NCI-H69 (cell line): ENCODE measurements around the gene SHB.

ENCODE experiments used
- DNase-seq: peaks from one replicate; lab custom pipeline; 2025; lab: John Stamatoyannopoulos, UW

Gene SHB

DNA sequence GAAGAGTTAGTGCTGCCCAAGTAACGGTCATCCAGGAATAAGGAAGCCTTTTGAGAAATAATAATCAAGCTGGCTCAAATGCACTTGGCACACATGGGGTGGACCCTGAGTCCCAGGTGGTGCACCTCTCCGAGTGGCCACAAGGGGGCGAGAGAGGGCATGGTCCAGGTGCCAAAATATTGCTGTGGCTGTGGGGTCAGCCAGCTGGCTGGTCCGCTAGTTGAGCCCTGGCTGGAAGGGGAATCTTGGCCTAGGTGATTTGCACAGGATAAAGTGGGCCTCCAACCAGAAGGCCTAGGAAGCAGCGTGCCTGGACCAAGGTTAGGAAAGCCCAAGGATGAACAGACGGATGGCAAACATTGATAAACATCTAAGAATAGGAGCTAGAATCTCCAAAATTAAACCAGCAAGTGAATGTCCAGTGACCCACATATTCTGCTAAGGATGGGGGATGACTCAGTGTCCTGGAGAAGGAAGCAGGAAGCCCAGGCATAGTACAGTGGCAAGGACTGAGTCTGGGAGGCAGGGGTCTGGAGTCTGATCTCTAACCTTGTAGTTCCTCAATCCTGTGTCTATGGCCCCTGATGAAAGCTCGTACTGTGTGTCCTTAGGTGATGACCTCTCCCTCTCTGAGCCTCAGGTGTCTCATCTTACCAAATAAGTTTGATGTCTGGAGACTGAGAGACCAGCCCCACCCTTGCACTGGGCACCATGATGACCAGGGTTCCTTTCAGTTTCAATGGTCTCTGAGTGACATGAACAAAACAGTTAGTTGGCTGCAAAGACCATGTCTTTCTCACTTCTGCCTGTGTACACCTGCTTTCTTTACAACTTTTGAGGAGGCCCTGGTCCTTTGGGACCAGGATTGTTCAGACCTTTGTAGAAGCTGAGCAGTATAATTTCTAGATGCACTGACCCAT is 19.2 kb upstream of the SHB start:
- DNase-seq, result peak; percentile 69

DNA sequence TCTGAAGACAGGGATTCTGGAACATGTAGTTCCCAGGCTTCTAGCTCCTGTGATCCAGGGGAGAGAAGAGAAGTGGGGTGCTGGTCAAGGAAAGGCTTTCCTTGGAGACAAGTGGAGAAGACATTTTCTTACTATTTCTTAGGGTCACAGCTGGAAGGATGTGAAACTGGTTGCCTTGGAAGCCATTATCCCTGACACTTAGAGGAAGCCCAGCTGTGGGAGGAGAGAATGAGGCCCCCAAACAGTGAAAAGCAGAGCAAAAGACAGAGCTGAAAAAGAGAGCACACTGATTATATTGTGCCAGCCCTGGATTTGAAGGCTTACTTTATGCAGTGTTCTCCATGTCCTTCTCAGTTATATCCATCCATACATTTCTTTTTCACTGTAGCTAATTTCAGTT is 17.5 kb upstream of the SHB start:
- no peak for DNase-seq

DNA sequence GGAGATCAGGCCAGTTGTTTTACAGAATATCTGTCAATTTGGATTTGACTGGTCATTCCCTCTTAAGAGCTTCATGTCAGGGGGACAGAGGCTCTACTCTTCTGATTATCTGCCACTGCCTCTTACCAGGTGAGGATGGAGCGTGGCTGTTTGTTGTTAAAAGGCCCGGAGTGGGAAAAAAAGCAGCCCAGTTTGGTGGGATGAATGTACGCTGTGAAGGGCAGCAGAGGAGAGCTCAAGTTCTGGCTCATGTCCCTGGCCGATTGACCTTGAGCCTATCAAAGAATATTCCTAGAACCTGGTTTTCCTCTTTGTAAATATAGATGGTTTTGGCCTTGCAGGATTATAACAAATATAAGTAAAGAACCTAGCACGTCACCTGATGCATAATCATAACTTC is 16.3 kb upstream of the SHB start:
- DNase-seq, result no peak

DNA sequence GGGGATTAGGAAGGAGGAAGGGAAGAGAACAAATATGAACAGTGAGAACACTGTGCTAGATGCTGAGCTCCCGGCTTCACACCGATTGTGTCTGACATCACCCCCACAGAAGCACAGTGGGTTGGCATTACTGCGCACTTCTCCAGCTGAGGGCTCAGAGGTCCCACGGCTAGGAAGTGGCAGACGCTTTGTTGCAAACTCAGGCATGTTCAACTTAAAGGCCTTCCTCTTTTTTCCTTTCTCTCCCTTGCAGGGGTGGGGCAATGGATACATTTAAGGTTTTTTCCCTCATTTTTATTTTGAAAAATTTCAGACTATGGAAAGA is 15.5 kb upstream of the SHB start:
- DNase-seq, result no peak

DNA sequence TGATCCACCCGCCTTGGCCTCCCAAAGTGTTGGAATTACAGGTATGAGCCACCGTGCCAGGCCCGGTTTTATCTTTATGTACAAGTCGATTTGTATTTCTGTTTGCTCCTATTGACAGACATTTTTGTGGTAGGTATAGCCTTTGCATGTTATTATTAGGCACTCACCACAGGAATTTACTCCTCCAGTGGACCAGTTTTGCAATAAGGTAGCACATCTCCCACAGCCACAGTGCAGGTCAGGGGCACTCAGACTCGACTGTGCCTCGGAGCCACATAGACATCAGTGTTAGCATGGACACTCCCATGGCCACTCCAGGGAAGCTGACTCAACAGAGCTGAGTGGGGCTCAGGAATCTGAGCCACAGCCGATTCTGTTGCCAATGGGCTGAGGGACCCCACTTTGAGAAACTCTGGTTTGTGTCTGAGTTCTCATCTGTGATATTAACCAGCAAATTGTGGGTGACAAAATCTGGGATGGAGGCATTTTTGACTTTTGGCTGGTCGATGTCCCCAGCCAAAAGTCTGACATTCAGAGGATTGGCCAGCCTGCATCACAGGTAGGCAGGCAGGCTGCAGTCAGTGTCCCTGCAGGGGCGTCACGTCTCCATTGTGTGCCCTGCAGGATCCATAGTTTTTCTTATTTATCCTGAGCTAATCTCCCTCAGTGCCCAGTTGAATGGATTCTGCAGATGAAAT is 15.0 kb upstream of the SHB start:
- no peak for DNase-seq

DNA sequence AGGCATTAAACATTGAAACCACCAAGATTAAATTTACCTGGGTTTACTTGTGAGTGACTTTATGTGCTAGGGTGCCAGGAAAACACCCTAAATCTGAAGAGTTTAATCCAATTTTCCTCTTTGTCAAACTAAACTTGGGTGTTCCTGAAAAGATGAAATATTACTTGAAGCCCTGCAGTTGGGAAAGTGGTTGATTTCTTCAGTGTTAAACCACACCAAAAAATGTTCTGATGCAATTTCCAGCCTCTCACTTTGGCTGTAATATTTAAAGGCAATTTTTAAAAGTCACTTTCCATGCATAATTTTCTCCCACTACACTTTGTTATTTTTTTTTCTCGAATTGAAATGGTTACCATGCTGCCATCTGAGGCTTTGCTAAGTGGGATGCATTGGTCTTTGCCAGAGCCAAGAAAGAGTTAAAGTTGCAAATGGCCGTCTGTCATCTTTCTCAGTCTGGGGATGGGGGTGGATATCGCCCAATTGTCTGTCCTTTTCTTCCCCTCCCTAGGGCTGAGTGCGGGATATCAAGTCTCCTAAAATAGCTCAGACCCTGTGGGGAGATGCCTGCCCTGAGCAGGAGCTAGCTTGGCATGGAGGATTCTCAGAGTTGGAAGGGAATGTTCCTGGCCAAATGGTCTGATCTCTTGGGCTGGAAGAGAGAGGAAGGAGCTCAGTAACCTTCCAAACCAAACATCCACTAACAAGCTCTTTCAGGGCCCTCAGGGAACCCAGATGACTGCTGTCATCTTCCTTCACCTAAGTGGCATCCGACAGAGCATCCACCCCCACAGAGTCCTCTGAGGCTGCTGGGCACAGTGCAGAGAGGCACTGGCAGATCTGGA is 13.6 kb upstream of the SHB start:
- DNase-seq, result no peak

DNA sequence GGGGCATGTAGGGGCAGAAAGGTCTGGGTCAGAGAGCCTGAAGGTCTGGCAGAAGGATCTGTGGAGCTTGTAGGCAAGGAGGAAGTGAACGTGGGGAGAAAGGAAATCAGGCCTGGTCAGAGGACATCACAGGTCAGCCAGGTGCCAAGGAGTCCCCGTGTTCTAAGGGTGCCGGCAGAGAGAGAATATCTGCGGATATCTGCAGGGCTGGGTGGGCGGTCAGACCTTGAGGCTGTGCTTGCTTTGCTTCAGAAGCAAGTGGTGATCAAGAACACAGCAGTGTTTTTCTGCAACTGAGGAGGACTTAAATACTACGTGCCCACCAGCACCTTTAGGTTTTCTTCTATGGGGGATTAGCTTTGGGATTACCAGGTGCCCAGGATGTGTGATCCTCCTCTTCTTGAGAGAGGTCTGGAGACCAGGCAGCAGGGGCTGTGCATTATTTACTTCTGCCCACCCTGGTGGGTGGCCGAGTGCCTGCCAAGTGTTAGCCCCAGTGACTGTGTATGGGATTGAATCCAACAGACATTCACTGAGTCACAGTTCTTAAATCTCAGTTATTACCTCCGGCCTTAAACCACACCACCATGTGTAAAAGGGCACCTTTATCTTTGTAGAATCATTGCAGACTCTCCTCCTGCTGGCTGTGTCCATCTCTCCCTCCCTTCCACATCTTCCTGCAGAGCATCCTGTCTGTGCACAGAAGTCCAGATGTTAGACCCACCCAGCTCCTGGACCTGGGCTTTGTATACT is 12.5 kb upstream of the SHB start:
- peak; percentile 41 for DNase-seq

DNA sequence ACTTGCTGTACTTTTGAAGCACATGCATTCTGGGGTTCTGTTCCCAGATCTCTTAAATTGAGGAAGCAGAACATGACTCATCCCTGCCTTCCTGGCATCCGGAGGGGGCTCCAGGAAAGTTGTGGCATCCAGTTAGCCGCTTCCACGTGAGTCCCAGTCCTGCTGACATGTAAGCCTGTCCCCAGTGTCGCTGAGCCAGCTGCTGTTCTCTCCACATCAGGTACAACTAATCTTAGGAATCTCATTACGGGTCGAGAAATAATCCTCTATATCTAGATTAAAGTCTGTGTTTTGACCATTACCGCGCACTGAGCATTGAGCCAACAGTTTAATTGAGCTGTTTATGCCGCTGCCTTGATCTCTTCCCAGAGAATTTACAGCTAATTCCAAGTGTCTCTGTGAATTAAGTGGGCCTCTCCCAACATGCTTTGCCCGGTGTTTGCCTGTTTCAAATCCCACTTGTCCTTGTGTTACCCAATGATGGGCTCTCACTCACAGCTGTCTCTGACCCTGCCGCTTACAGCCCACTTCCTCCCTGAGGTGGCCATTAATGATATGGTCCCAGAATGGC is 10.5 kb upstream of the SHB start:
- no peak for DNase-seq

DNA sequence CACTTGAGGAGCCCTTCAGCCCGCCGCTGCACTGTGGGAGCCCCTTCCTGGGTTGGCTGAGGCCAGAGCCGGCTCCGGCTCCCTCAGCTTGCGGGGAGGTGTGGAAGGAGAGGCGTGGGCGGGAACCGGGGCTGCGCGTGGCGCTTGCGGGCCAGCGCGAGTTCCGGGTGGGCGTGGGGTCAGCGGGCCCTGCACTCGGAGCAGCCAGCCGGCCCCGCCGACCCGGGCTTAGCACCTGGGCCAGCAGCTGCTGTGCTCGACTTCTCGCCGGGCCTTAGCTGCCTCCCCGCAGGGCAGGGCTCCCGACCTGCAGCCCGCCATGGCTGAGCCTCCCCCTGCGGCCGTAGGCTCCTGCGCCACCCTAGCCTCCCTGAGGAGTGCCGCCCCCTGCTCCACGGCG is 6.2 kb upstream of the SHB start:
- DNase-seq, result no peak

DNA sequence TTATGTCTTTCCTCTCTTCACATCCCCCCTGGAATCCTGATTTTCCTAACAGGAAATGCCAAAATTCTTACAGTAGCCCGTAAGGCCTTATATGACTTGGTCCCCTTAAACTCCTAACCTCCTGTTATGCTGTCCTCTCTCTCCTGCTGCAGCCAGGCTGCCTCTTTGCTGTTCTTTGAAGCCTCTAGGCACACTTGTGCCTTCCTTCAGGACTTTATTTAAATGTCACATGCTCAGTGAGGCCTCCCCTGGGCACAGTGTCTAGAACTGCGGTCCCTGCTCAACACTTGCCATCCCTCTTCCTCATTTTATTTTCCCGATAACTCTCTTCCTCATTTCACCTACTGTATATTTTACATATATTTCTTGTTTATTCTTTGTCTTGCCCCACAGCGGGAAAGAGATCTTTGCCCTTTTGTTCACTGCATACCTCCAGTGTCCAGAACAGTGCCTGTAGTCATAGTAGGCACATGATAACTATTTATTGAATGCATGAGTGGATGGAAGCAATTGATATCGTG is 5.5 kb upstream of the SHB start:
- no peak for DNase-seq

DNA sequence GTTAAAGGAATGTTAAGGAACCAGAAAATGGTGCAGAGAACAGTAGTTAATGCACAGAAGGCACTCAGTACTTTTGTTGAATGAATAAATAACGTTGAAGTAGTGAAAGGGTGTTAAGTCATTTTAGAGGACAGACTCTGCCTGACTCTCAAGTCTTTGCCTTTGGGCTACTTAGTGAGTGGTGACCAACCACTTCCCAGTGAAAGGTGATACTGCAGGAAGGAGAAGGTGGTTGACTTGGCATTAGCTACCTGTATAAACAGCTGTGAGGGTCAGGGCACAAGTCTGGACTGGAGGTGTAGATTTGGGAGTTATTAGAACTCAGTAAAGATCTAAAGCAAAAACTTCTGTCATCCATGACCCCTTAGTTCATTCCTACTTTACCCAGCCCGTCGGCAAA is 4.9 kb upstream of the SHB start:
- no peak for DNase-seq

DNA sequence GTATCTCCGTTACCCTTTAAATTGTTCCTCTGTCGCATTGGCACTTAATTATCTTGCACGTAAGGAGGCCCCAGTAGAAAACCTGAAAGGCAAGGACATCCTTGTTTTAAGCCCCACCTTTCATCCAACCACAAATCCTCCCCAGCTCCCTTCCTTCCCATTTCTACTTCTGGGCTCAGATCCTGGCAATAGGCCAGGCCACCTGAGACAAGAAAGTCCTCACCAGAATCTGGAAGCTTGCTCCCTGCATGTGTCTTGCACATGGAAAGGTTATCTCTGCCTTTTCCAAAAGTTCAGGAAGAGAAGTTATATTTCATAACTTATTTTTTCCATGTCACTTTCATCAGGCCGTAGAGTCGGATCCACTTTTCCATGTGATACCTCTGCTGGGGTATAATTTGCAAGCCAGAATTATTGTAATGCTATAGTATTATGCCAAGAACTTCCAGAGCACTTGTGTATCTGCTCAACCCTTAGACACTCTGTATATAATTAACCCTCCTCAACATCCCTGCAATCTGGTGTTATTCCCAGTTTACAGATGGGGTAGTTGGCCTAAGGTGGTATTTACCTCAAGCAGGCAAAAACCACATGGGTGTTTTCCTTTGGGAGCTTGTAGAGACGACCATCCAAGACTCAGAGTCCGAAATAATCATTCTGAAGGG is 2.6 kb upstream of the SHB start:
- peak; percentile 66 for DNase-seq

DNA sequence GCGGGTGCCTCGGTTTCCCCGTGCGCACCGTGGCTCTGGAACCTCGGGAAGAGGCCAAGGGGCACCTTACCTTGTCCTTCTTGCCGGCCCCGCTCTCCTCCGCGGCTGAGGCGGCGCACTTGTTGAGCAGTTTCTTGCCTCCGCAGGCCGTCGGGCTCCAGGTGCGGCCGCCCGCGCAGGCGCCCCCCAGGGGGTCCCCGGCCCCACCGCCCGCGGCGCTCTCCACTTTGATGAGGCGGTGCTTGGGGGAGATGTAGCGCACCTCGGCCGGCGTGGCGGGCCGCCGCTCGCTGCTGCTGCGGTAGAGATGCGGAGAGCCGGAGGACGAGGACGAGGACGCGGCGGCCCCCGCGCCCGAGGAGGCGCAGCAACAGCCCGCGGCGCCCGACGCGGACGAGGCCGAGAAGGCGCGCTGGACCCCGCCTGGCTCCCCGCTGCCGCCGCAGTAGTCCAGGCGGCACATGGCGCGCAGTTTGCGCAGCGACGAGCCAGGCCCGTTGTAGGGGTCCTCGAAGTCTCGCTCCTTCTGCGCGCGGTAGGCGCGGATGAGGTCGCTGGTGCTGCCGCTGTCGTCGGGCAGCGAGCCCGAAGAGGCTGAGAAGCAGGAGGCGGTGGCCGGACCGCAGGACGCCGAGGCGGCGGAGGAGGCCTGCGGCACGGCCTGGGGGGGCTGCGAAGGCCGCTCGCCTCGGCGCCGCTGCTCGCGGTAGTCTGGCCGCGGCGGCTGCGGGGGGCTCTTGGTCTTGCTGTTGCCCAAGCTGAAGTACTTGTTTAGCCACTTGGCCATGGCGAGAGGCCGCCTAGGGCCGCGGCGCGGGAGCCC is 957 bp downstream of the SHB start:
- DNase-seq, result peak; percentile 73

DNA sequence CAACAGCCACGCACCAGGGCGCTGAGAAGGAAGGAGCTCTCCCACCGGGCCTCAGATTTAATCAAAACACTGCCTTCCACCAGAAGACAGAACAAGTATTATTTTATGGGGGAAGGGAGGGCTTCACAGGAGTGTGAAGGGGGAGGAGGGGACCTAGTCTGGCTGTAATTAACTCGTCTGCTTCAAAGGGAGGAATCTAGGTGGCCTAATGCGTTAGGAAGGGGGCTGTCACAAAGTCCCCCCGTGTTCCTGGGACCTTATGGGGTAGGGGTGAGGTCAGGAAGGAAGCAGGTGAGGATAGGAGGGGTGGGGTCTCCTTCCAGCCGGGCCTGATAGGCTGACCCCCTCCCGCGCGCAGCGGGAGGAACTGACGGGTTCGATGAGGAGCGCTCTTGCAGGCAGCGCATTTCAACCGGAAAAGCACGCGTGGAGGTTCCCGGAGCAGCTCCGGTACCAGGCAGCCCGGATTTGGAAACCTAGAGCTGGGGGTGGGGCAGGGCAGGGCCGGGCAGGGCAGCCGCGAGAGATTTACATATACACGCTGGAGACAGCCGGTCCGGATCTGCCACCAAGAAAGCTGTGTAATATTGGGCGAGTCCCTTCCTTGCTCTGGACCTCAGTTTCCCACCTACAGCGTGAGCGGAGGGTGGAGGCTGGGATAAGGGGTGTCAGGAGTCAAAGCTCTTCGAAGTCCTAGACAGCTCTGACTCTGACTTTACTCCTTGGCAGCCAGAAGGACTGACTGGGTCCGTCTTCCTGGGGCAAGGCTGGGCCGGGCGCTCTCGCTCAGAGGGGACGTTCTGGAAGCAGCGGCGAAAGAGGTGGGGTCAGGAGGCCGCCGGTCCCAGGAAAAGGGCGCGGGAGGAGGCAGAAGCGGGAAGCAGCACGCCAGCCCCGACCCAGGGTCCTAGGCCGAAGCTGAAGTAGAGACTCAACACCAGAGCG is 1.8 kb downstream of the SHB start:
- DNase-seq, result peak; percentile 87

DNA sequence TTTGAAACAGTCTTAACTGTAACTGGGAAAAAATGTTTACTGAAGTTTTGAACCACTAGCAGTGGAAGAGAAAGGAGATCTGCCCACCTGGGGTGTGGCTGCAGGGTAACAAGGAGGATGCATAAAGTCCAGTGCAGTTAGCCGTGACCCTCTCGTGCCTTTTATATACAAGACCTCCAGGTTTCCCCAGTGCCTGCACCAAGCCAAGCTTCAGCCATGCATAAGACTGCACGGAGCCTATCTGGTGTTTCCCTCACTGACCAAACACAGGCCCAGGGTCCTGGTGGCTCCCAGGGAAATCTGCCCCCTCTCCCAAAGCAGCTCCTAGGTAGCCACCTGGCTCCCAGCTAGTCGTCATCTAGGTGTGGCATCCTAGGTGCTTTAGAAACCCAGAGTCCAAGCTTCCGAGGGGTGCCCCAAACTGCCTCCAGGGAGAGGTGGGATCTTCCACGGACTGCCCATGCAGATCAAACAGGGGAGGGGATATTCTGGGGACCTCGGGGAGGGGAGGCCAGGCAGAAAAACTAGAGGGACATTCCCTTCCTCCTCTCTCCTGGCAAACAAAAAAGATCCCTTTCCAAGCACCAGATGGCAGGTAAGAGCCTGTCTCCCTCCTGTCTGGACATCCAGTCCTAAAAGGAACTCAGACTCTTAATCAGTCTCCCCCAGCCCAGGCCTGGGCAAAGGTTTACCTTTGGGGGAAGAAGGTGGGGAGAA is 2.7 kb downstream of the SHB start:
- peak; percentile 88 for DNase-seq

DNA sequence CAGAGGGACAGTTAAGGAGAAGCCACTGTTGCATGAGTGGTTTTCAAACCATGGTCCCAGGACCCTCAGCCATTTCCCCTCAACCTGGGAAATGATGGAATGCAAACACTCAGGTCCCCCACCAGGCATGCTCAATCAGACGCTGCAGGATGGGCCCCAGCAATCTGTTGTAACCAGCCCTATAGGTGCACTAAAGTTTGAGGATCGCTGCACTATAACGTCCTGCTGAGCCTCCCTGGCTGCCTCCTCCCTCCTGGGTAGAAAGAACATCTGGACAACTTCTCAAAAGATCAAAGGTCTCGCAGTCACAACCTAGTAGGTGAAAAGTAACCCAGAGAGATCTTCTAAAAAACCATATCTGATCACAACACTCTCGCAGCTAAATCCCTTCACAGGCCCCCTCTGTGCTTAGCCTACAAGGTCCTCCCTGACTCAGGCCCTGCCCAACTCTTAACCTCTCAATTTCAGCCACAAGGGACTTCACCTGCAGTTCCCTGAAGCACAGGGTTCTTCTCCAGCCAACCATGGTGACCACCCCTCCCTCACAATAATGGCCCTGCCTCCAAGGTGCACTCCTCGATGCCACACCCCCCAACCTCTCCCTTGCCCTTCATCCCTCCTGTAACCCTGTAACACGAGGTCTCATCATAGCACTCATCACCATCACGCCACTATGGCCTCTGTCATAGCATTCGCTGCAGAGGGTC is 3.5 kb downstream of the SHB start:
- peak; percentile 36 for DNase-seq

DNA sequence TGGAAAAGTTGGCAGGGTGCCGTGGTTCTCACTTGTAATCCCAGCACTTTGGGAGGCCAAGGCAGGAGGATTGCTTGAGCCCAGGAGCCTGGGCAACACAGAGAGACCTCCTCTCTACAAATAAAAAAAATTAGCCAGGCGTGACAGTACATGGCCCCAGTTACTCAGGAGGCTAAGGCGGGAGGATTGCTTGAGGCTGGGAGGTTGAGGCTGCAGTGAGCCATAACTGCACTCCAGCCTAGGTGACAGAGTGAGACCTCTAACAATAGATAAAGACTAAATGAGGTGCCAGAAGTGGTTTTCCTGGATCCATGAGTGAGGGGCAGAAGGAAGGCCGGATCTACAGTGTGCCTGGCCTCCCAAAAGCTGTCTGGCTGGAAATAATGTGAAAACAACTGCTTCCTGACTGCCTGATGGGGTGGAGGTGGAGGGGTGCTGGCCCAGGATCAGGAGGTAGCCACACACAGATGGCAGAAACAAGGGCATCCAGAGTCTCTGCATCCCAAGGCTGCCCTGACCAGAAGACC is 4.1 kb downstream of the SHB start:
- DNase-seq, result no peak
